H1 (cell line): ENCODE data around the gene TMEM185B. TPM values are rescaled to one million over a fixed set of nuclear protein-coding genes. Genes with fewer than 3 reads are reported as not detected.
A peak's percentile ranks its signal among the peaks of the same experiment; 100 is the strongest.
"Not testable (repeated sequence)": the region's sequence is repeated elsewhere in the genome, so short reads cannot be mapped to it uniquely, and the experiment has no call there.

Experiments used
- CTCF ChIA-PET: fragments of 300-600 bp; sonication (Branson Sonifier 250); formaldehyde crosslinking; loops from one replicate; lab custom pipeline; 2021; ENCODE audit not compliant: partially characterized antibody; lab: Charles Lee
- POLR2A ChIA-PET: fragments of 300-600 bp; sonication (Branson Sonifier 250); formaldehyde crosslinking; loops from one replicate; lab custom pipeline; 2021; ENCODE audit warnings: inconsistent platforms; ENCODE audit not compliant: partially characterized antibody; lab: Charles Lee
- DNase-seq, 2 experiments: peaks; one replicate each; pipeline versions ENCODE4 v3.0.0 to v3.0.0-alpha.2; 2010 to 2022; ENCODE audit warnings: low spot score in 2 of 2, low read depth in 1 of 2, mixed read lengths in 1 of 2
- FAIRE-seq: peaks from 2 replicates; lab custom pipeline; 2011; peaks lifted over from hg19 to GRCh38; lab: Jason Lieb, UNC
- H2AFZ ChIP-seq: 2 replicates; pipeline ENCODE4 v1.8.1; 2012; ENCODE audit warnings: low read length, inconsistent platforms
- H2AK5ac ChIP-seq: 2 replicates; pipeline ENCODE4 v1.6.1; 2013; ENCODE audit warnings: low read depth, low read length
- H2BK120ac ChIP-seq: replicated peaks from 2 replicates; pipeline ENCODE3; 2013; ENCODE audit warnings: low read depth, low read length, inconsistent platforms
- H2BK12ac ChIP-seq: 2 replicates; pipeline ENCODE4 v1.6.1; 2013; ENCODE audit warnings: low read depth, low read length
- H2BK15ac ChIP-seq: 2 replicates; pipeline ENCODE4 v1.6.1; 2013; ENCODE audit warnings: low read length
- H2BK20ac ChIP-seq: 2 replicates; pipeline ENCODE4 v1.6.1; 2013; ENCODE audit warnings: low read length
- H2BK5ac ChIP-seq: 2 replicates; pipeline ENCODE4 v1.6.1; 2013; ENCODE audit warnings: low read depth, low read length
- H3K14ac ChIP-seq: 2 replicates; pipeline ENCODE4 v1.6.1; 2013; ENCODE audit warnings: inconsistent platforms; ENCODE audit not compliant: insufficient read length
- H3K18ac ChIP-seq: 2 replicates; pipeline ENCODE4 v1.6.1; 2013; ENCODE audit warnings: low read length; ENCODE audit errors: extremely low read depth
- H3K23ac ChIP-seq: 2 replicates; pipeline ENCODE4 v1.6.1; 2013; ENCODE audit warnings: inconsistent platforms; ENCODE audit not compliant: insufficient read length
- H3K23me2 ChIP-seq: 2 replicates; pipeline ENCODE4 v1.6.1; 2013; ENCODE audit warnings: low read depth, low read length
- H3K27ac ChIP-seq: 2 replicates; pipeline ENCODE4 v1.6.1; 2011; ENCODE audit warnings: low read depth, low read length, inconsistent platforms
- H3K27me3 ChIP-seq, 4 experiments: replicated peaks in 1 of 4; 1 replicate in 1 of 4; 2 replicates in 3 of 4; pipeline versions ENCODE4 v1.6.1 to v1.8.1; 2011 to 2013; ENCODE audit warnings: low read length in 3 of 4, mild to moderate bottlenecking in 3 of 4, inconsistent platforms in 2 of 4, mixed read lengths in 2 of 4, moderate library complexity in 1 of 4; ENCODE audit not compliant: control insufficient read depth in 3 of 4, insufficient read depth in 3 of 4; ENCODE audit errors: extremely low read depth in 1 of 4
- H3K36me3 ChIP-seq, 4 experiments: 2 replicates each; pipeline versions ENCODE4 v1.6.1 to v1.8.1; 2011 to 2013; ENCODE audit warnings: mild to moderate bottlenecking in 4 of 4, low read length in 3 of 4, moderate library complexity in 2 of 4, control low read depth in 1 of 4, inconsistent platforms in 1 of 4; ENCODE audit not compliant: insufficient read depth in 4 of 4, control insufficient read depth in 2 of 4
- H3K4ac ChIP-seq: replicated peaks from 2 replicates; pipeline ENCODE3; 2013; ENCODE audit warnings: low read length, low read depth, mixed read lengths, inconsistent platforms; ENCODE audit not compliant: insufficient read length
- H3K4me1 ChIP-seq, 4 experiments: replicated peaks in 1 of 4; 1 replicate in 1 of 4; 2 replicates in 3 of 4; pipeline versions ENCODE4 v1.6.1 to v1.8.1; 2011 to 2013; ENCODE audit warnings: low read length in 3 of 4, inconsistent platforms in 2 of 4, mixed read lengths in 1 of 4; ENCODE audit not compliant: insufficient read depth in 4 of 4, control insufficient read depth in 3 of 4
- H3K4me2 ChIP-seq, 2 experiments: 2 replicates each; pipeline versions ENCODE4 v1.6.1 to v1.8.1; 2011 to 2013; ENCODE audit warnings: low read depth in 2 of 2, low read length in 2 of 2, control low read depth in 1 of 2, inconsistent platforms in 1 of 2, mild to moderate bottlenecking in 1 of 2; ENCODE audit not compliant: insufficient read depth in 1 of 2
- H3K4me3 ChIP-seq, 4 experiments: fragments of 200-600, 300-600 bp in 1 of 4; sonication (generic), shearing (Covaris generic), sonication (Bioruptor Twin) in 1 of 4; 2 replicates each; pipeline versions ENCODE4 v1.5.1 to v1.8.1; 2011 to 2016; ENCODE audit warnings: low read length in 4 of 4, low read depth in 3 of 4, control low read depth in 2 of 4, inconsistent platforms in 2 of 4, mild to moderate bottlenecking in 2 of 4, mixed read lengths in 1 of 4, moderate library complexity in 1 of 4; ENCODE audit not compliant: insufficient read depth in 2 of 4; ENCODE audit errors: extremely low read depth in 1 of 4
- H3K56ac ChIP-seq: replicated peaks from 2 replicates; pipeline ENCODE3; 2013; ENCODE audit warnings: low read depth, mild to moderate bottlenecking, mixed read lengths, low read length, inconsistent platforms; ENCODE audit not compliant: insufficient read length
- H3K79me1 ChIP-seq: 2 replicates; pipeline ENCODE4 v1.6.1; 2013; ENCODE audit warnings: low read depth, low read length, control low read depth
- H3K79me2 ChIP-seq, 2 experiments: 2 replicates each; pipeline versions ENCODE4 v1.6.1 to v1.8.1; 2012 to 2013; ENCODE audit warnings: low read length in 2 of 2, mild to moderate bottlenecking in 2 of 2, inconsistent platforms in 1 of 2; ENCODE audit not compliant: insufficient read depth in 2 of 2, control insufficient read depth in 1 of 2
- H3K9ac ChIP-seq, 4 experiments: replicated peaks in 1 of 4; 1 replicate in 1 of 4; 2 replicates in 3 of 4; pipeline versions ENCODE4 v1.6.1 to v1.8.1; 2011 to 2013; ENCODE audit warnings: low read depth in 3 of 4, low read length in 3 of 4, control low read depth in 2 of 4, mild to moderate bottlenecking in 2 of 4, moderate library complexity in 2 of 4, inconsistent platforms in 1 of 4; ENCODE audit errors: extremely low read depth in 1 of 4
- H3K9me3 ChIP-seq, 2 experiments: 2 replicates each; pipeline versions ENCODE4 v1.6.1 to v1.8.1; 2012 to 2013; ENCODE audit warnings: mild to moderate bottlenecking in 2 of 2, moderate library complexity in 2 of 2, control low read depth in 1 of 2, inconsistent platforms in 1 of 2, low read depth in 1 of 2, low read length in 1 of 2, mixed read lengths in 1 of 2; ENCODE audit not compliant: insufficient read depth in 2 of 2
- H4K20me1 ChIP-seq, 2 experiments: replicated peaks in 1 of 2; 2 replicates each; pipeline versions ENCODE3 to v1.8.1; 2011 to 2013; ENCODE audit warnings: inconsistent platforms in 2 of 2, low read length in 2 of 2, mild to moderate bottlenecking in 1 of 2; ENCODE audit not compliant: insufficient read depth in 2 of 2, control insufficient read depth in 1 of 2
- H4K5ac ChIP-seq: 2 replicates; pipeline ENCODE4 v1.6.1; 2013; ENCODE audit warnings: low read length, low read depth, mixed read lengths, inconsistent platforms; ENCODE audit not compliant: insufficient read length
- H4K8ac ChIP-seq: 2 replicates; pipeline ENCODE4 v1.8.0; 2013; ENCODE audit warnings: mild to moderate bottlenecking, moderate library complexity, low read length, inconsistent platforms; ENCODE audit not compliant: insufficient read depth; ENCODE audit errors: extremely low read depth
- H4K91ac ChIP-seq: replicated peaks from 2 replicates; pipeline ENCODE3; 2013; ENCODE audit warnings: low read length, mixed read lengths, inconsistent platforms; ENCODE audit not compliant: insufficient read length
- RAD21 ChIP-seq, 2 experiments: IDR thresholded peaks in 1 of 2; conservative IDR thresholded peaks in 1 of 2; 2 replicates each; pipeline ENCODE4 v1.6.1; 2011; ENCODE audit warnings: low read depth in 2 of 2, low read length in 2 of 2, improper control_type of control experiment in 1 of 2, inconsistent platforms in 1 of 2, mild to moderate bottlenecking in 1 of 2, moderate library complexity in 1 of 2
- WGBS, 2 experiments: shearing (Covaris generic) in 1 of 2; methylation state at CpG; one replicate each; pipeline versions ENCODE4 v1.1.6 to v1.1.7; 2013 to 2015; ENCODE audit warnings: low lambda C conversion rate in 2 of 2, mixed read lengths in 2 of 2, inconsistent platforms in 1 of 2, low coverage in 1 of 2, missing lambda C conversion rate in 1 of 2; ENCODE audit not compliant: insufficient replicate concordance in 2 of 2, insufficient coverage in 1 of 2, insufficient read length in 1 of 2; ENCODE audit errors: extremely low coverage in 1 of 2, missing lambda C conversion rate in 1 of 2; 5-methylcytosine and 5-hydroxymethylcytosine counted together
- polyA plus RNA-seq, 7 experiments: library from polyadenylated mRNA; depleted of rRNA in 3 of 7; stranded (reverse) in 5 of 7; unstranded in 2 of 7; fragments of >200 nt in 5 of 7; fragments of 200-250 nt in 2 of 7; gene quantifications; 1 replicate in 5 of 7; 2 replicates in 1 of 7; 4 replicates in 1 of 7; pipeline versions ENCODE4 v1.2.1 to v1.2.3, GENCODE V29; 2011 to 2013; ENCODE audit warnings: missing spikeins in 2 of 7, mixed read lengths in 2 of 7
- total RNA-seq: library from RNA; stranded (reverse); fragmentation: NEBNext Ultra II Directional; extraction: Animal tissue kit (Norgen Biotek cat#: 25700); gene quantifications from 2 replicates; pipeline ENCODE4 v1.2.1, GENCODE V29; 2021

The TMEM185B gene
- total and polyA plus RNA-seq, 2 of the 8 experiments (the other 6 are each of a cell fraction or from before 2014, with no cell fraction given) = 13.5 to 14.0 TPM

GRCh38 chr2:120199817-120200459 is 23.3 kb downstream of the TMEM185B start:
- H2BK120ac ChIP-seq, H4K8ac ChIP-seq, H2BK12ac ChIP-seq, H2AK5ac ChIP-seq, H3K9me3 ChIP-seq, H3K23me2 ChIP-seq, H2BK5ac ChIP-seq, H3K79me2 ChIP-seq, H3K9ac ChIP-seq, H3K4me2 ChIP-seq, H3K4ac ChIP-seq, H3K79me1 ChIP-seq, H3K4me1 ChIP-seq, H3K4me3 ChIP-seq, FAIRE-seq, H2BK20ac ChIP-seq, POLR2A ChIA-PET, H3K23ac ChIP-seq, H2BK15ac ChIP-seq, H4K5ac ChIP-seq, H4K20me1 ChIP-seq, H3K56ac ChIP-seq, CTCF ChIA-PET, DNase-seq, H3K27me3 ChIP-seq, H3K14ac ChIP-seq, H2AFZ ChIP-seq, H3K36me3 ChIP-seq, H3K18ac ChIP-seq, H4K91ac ChIP-seq, H3K27ac ChIP-seq: not testable (repeated sequence)
- 0 out of 4 replicates have a peak, but pooled peaks of 1 of the 2 experiments have one; percentile 3 for TF ChIP-seq RAD21 (IDR thresholded peaks at IDR 0.05 in 1 of 2, conservative IDR thresholded peaks at IDR 0.05 in 1 of 2; ENCODE audit: low read depth in 2 of 2, low read length in 2 of 2)
- 86% methylated on average over 10 of the region's 10 CpGs; no CpG with 5 or more reads in 1 of the 2 experiments for WGBS, 2 experiments
